Panc1 (cell line): ENCODE data around the gene IRAK4. TPM values are rescaled to one million over a fixed set of nuclear protein-coding genes. Genes with fewer than 3 reads are reported as not detected.

ENCODE experiments used
- ATAC-seq: fragments of 200-7000 bp; cut with Tn5 transposase; 2 replicates; pipeline ENCODE4 v1.9.1; 2020; ENCODE audit warnings: mild to moderate bottlenecking, moderate library complexity
- BruUV-seq: library from RNA; stranded (reverse); fragments of 400-500 nt; replicated peaks from 2 replicates; lab custom pipeline; 2021; lab: Mats Ljungman, UMichigan
- CTCF ChIA-PET: fragments of 300-600 bp; sonication (Branson Sonifier 250); formaldehyde crosslinking; loops from one replicate; lab custom pipeline; 2022; ENCODE audit warnings: antibody characterized with exemption; lab: Charles Lee
- POLR2A ChIA-PET: fragments of 300-600 bp; sonication (Branson Sonifier 250); formaldehyde crosslinking; loops from one replicate; lab custom pipeline; 2022; ENCODE audit warnings: antibody characterized with exemption; lab: Charles Lee
- DNase-seq: peaks from one replicate; pipeline ENCODE4 v3.0.0-alpha.2; 2010; ENCODE audit warnings: low read depth, low spot score
- H3K27ac ChIP-seq: 2 replicates; pipeline ENCODE4 v1.5.1; 2011; ENCODE audit warnings: mild to moderate bottlenecking, low read length, inconsistent platforms
- H3K27me3 ChIP-seq: fragments of 200-500 bp; sonication (Bioruptor generic); 2 replicates; pipeline ENCODE4 v1.6.0; 2014; ENCODE audit warnings: low read length, inconsistent platforms; ENCODE audit not compliant: control insufficient read depth, insufficient read depth
- H3K36me3 ChIP-seq: fragments of 200-500 bp; sonication (Bioruptor generic); 2 replicates; pipeline ENCODE4 v1.5.1; 2014; ENCODE audit warnings: inconsistent platforms, mild to moderate bottlenecking, low read length, moderate library complexity; ENCODE audit not compliant: control insufficient read depth, insufficient read depth
- H3K4me1 ChIP-seq: 2 replicates; pipeline ENCODE4 v1.5.1; 2011; ENCODE audit warnings: inconsistent platforms, mild to moderate bottlenecking, low read length, moderate library complexity; ENCODE audit not compliant: control insufficient read depth, insufficient read depth
- H3K4me3 ChIP-seq, 2 experiments: 2 replicates each; pipeline ENCODE4 v1.5.1; 2011 to 2012; ENCODE audit warnings: low read depth in 2 of 2, low read length in 2 of 2, mild to moderate bottlenecking in 2 of 2, inconsistent platforms in 1 of 2, moderate library complexity in 1 of 2
- H3K9me3 ChIP-seq: fragments of 200-500 bp; sonication (Bioruptor generic); 2 replicates; pipeline ENCODE4 v1.5.1; 2014; ENCODE audit warnings: low read depth, mild to moderate bottlenecking, inconsistent platforms, low read length, moderate library complexity; ENCODE audit not compliant: control insufficient read depth, insufficient read depth
- POLR2AphosphoS5 ChIP-seq: IDR thresholded peaks from 2 replicates; pipeline ENCODE4 v1.6.1; 2012; ENCODE audit warnings: mild to moderate bottlenecking, low read depth, low read length, moderate library complexity
- SIN3A ChIP-seq: IDR thresholded peaks from 2 replicates; pipeline ENCODE4 v1.6.1; 2012; ENCODE audit warnings: low read depth, mild to moderate bottlenecking, low read length, moderate library complexity, borderline replicate concordance; ENCODE audit not compliant: insufficient read depth
- TCF7L2 ChIP-seq: IDR thresholded peaks from 2 replicates; pipeline ENCODE4 v1.6.1; 2011; ENCODE audit warnings: mild to moderate bottlenecking, low read depth, low read length, inconsistent platforms
- in situ Hi-C: cut with HindIII; loops from 2 replicates; pipeline ENCODE4 v1.10.0; 2016; ENCODE audit warnings: low sequenced_read_pairs, low pct_unique_long_range_greater_than_20kb
- intact Hi-C: fragments of 100-400 bp; cut with micrococcal nuclease; formaldehyde crosslinking; loops from one replicate; pipeline ENCODE4 v1.10.0; 2022; ENCODE audit not compliant: unreplicated experiment
- total RNA-seq: library from RNA; stranded (reverse); gene quantifications from one replicate; pipeline ENCODE4 v1.2.1, GENCODE V29; 2021; ENCODE audit not compliant: unreplicated experiment
- TF ChIP-seq, protein P1 (sequence below): fragments of 450-650 bp; IDR thresholded peaks from 2 replicates; pipeline ENCODE4 v1.5.1; 2017; ENCODE audit warnings: mild to moderate bottlenecking
- TF ChIP-seq, protein P2 (sequence below), 2 experiments: IDR thresholded peaks; 2 replicates each; pipeline ENCODE4 v1.6.1; 2011 to 2012; ENCODE audit warnings: low read depth in 2 of 2, control low read depth in 1 of 2, low read length in 1 of 2, mild to moderate bottlenecking in 1 of 2, moderate library complexity in 1 of 2; ENCODE audit not compliant: insufficient read depth in 1 of 2

Gene IRAK4
- total RNA-seq, 1 experiment from 2014 or later, result 11.3 TPM

DNA sequence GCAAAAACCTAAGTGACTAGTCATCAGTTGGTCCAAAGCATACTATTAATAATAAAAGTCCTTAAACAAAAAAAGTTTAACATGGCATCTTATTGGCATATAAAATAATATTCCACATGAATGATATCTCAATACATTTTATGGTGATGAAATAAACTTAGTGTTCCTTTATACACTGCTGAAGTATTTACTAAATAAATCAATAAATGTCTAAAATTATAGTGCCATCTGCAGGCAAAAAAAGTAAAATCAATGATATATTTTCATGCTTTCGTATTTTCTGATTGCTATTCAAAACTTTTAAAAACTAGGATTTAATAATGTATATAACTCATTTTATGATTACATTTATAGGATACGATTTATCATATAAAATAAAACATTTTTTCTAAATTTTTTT is 30.6 kb upstream of the IRAK4 start:
- Histone ChIP-seq H3K36me3 (no peaks in the 10 kb centered on the region), H3K27me3 (no peaks in the 10 kb centered on the region), H3K27ac (no peak overlapping the region), H3K4me1 (no peaks in the 10 kb centered on the region), H3K9me3 (no peaks in the 10 kb centered on the region), H3K4me3 (no peak overlapping the region)
- DNase-seq (no peak), ATAC-seq (no peak)
- POLR2A ChIA-PET, result no interaction called here
- BruUV-seq, result no TSS peak
- intact Hi-C loops (loop anchor here (5.0 kb wide), 1 partner anchor 921 kb away; no protein-coding TSS in a partner anchor), in situ Hi-C loops (no loop called here)
- CTCF ChIA-PET, result no interaction called here
- TF ChIP-seq, protein P1, sequence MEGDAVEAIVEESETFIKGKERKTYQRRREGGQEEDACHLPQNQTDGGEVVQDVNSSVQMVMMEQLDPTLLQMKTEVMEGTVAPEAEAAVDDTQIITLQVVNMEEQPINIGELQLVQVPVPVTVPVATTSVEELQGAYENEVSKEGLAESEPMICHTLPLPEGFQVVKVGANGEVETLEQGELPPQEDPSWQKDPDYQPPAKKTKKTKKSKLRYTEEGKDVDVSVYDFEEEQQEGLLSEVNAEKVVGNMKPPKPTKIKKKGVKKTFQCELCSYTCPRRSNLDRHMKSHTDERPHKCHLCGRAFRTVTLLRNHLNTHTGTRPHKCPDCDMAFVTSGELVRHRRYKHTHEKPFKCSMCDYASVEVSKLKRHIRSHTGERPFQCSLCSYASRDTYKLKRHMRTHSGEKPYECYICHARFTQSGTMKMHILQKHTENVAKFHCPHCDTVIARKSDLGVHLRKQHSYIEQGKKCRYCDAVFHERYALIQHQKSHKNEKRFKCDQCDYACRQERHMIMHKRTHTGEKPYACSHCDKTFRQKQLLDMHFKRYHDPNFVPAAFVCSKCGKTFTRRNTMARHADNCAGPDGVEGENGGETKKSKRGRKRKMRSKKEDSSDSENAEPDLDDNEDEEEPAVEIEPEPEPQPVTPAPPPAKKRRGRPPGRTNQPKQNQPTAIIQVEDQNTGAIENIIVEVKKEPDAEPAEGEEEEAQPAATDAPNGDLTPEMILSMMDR, result no peak; the same call in 1 of the 2 replicates
- TF ChIP-seq, protein P2, sequence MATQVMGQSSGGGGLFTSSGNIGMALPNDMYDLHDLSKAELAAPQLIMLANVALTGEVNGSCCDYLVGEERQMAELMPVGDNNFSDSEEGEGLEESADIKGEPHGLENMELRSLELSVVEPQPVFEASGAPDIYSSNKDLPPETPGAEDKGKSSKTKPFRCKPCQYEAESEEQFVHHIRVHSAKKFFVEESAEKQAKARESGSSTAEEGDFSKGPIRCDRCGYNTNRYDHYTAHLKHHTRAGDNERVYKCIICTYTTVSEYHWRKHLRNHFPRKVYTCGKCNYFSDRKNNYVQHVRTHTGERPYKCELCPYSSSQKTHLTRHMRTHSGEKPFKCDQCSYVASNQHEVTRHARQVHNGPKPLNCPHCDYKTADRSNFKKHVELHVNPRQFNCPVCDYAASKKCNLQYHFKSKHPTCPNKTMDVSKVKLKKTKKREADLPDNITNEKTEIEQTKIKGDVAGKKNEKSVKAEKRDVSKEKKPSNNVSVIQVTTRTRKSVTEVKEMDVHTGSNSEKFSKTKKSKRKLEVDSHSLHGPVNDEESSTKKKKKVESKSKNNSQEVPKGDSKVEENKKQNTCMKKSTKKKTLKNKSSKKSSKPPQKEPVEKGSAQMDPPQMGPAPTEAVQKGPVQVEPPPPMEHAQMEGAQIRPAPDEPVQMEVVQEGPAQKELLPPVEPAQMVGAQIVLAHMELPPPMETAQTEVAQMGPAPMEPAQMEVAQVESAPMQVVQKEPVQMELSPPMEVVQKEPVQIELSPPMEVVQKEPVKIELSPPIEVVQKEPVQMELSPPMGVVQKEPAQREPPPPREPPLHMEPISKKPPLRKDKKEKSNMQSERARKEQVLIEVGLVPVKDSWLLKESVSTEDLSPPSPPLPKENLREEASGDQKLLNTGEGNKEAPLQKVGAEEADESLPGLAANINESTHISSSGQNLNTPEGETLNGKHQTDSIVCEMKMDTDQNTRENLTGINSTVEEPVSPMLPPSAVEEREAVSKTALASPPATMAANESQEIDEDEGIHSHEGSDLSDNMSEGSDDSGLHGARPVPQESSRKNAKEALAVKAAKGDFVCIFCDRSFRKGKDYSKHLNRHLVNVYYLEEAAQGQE (IDR thresholded peaks at IDR 0.05; ENCODE audit: insufficient read depth in 1 of 2, low read depth in 2 of 2, low read length in 1 of 2), result no peak
- TF ChIP-seq POLR2AphosphoS5, result no peak
- no peak for TF ChIP-seq TCF7L2
- TF ChIP-seq SIN3A, result no peak

DNA sequence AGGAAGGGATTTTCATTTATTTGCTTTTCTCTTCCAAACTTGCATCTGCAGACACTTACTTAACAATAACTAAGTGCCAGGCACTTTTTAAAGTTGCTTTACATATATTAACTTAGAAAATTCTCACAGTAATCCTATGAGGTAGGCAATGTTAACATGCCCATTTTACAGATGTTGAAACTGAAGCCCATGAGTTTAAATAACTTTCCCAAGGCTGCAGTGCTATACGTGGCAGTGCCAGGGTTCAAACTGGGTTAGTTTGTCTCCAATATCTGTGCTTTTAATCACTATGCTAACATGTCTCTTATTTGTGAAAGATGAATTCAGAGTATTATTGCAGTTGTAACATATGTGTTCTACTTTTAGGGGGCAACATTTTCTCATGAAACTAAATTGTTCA is 30.1 kb upstream of the IRAK4 start:
- in situ Hi-C loops, result no loop called here
- no peak overlapping the region for H3K4me3 ChIP-seq
- BruUV-seq, result no TSS peak
- intact Hi-C loops, result loop anchor here (5.0 kb wide), 1 partner anchor 921 kb away; no protein-coding TSS in a partner anchor
- no peak for TF ChIP-seq TCF7L2
- no peak for TF ChIP-seq POLR2AphosphoS5
- TF ChIP-seq SIN3A, result no peak
- TF ChIP-seq, protein P2 (IDR thresholded peaks at IDR 0.05; ENCODE audit: insufficient read depth in 1 of 2, low read depth in 2 of 2, low read length in 1 of 2), result no peak
- TF ChIP-seq, protein P1, result no peak
- H3K27me3 ChIP-seq, result no peaks in the 10 kb centered on the region
- no peak overlapping the region for H3K27ac ChIP-seq
- POLR2A ChIA-PET, result no interaction called here
- no peaks in the 10 kb centered on the region for H3K36me3 ChIP-seq
- ATAC-seq, result no peak
- no peaks in the 10 kb centered on the region for H3K9me3 ChIP-seq
- no peak for DNase-seq
- no peaks in the 10 kb centered on the region for H3K4me1 ChIP-seq
- CTCF ChIA-PET, result no interaction called here
